ENCODE data around the gene CST6.

- TF ChIP-seq CTCF (IDR thresholded peaks at IDR 0.05) (no peak), POLR2A (IDR thresholded peaks at IDR 0.05) (no peak), EP300 (IDR thresholded peaks at IDR 0.05) (no peak)
These were observed 3.1 kb downstream of the CST6 start for GRCh38 chr11:66014804-66015453.
